Breast epithelium (tissue), 3 donors: Measurements from ENCODE around the gene ACOX2.

Source experiments
- POLR2A ChIP-seq: fragments of 450-650 bp; IDR thresholded peaks from one replicate; pipeline ENCODE4 v1.6.1; 2016; ENCODE audit warnings: antibody characterized with exemption, mild to moderate bottlenecking, moderate library complexity
- TF ChIP-seq, protein P1 (sequence below), 3 donors: fragments of 450-650 bp; IDR thresholded peaks; one replicate each; pipeline ENCODE4 v1.5.1; 2016 to 2017; ENCODE audit warnings: antibody characterized with exemption in 3 of 3, mild to moderate bottlenecking in 3 of 3, moderate library complexity in 3 of 3

- TF ChIP-seq POLR2A, result no peak
- TF ChIP-seq, protein P1, sequence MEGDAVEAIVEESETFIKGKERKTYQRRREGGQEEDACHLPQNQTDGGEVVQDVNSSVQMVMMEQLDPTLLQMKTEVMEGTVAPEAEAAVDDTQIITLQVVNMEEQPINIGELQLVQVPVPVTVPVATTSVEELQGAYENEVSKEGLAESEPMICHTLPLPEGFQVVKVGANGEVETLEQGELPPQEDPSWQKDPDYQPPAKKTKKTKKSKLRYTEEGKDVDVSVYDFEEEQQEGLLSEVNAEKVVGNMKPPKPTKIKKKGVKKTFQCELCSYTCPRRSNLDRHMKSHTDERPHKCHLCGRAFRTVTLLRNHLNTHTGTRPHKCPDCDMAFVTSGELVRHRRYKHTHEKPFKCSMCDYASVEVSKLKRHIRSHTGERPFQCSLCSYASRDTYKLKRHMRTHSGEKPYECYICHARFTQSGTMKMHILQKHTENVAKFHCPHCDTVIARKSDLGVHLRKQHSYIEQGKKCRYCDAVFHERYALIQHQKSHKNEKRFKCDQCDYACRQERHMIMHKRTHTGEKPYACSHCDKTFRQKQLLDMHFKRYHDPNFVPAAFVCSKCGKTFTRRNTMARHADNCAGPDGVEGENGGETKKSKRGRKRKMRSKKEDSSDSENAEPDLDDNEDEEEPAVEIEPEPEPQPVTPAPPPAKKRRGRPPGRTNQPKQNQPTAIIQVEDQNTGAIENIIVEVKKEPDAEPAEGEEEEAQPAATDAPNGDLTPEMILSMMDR (IDR thresholded peaks at IDR 0.05), result no peak
Observed at GRCh38 chr3:58522759-58523425, 14.1 kb downstream of the ACOX2 start.
